ENCODE results near the gene DTX2. TPM values are rescaled to one million over a fixed set of nuclear protein-coding genes. Genes with fewer than 3 reads are reported as not detected.
"Not testable (repeated sequence)": the region's sequence is repeated elsewhere in the genome, so short reads cannot be mapped to it uniquely, and the experiment has no call there.

Gene DTX2
- total RNA-seq, 1 donor from 2014 or later = 23.3 TPM

DNA sequence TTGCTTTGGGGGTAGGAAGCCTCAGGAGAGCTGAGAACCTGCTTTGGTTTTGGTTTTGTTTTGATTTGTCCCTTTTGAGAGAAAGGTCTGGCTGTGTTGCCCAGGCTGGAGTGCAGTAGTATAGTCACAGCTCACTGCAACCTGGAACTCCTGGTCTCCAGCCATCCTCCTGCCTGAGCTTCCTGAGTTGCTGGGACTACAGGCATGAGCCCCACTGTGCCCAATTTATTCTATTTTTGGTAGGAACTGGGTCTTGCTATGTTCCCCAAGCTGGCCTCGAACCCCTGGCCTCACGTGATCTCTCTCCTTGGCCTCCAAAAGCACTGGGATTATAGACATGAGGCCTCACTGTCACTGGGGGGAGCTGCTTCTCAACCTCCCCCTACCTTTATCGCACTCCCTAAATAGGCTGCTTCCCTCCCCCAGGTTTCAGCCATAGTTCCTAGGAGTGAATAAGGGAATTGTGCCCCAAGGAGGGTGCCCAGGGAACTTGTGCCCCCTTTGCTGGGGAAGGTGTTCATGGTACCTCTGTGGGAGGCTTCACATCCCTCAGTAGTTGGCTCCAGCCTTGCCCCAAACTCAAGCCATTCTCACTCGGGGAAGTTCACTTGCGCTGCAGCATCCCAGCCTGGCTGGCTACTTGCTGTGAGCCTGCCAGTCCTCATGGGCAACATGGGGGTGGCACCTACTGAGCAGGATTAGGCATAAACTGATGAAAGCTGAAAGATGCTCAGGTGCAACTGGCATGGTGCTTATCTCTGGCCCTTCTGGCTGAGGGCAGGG is 18.7 kb upstream of the DTX2 start:
- not testable (repeated sequence) for DNase-seq; H3K9me3 Mint-ChIP-seq (ENCODE audit: unreplicated experiment); H3K36me3 Mint-ChIP-seq (ENCODE audit: unreplicated experiment); H3K27ac Mint-ChIP-seq (ENCODE audit: unreplicated experiment); H3K4me1 Mint-ChIP-seq (ENCODE audit: low read depth, unreplicated experiment); H3K27me3 Mint-ChIP-seq (ENCODE audit: unreplicated experiment); H3K4me3 Mint-ChIP-seq (ENCODE audit: unreplicated experiment)

GRCh38 chr7:76443846-76444245 is 17.7 kb upstream of the DTX2 start:
- H3K4me1 Mint-ChIP-seq (ENCODE audit: low read depth, unreplicated experiment); H3K27me3 Mint-ChIP-seq (ENCODE audit: unreplicated experiment); H3K9me3 Mint-ChIP-seq (ENCODE audit: unreplicated experiment); H3K36me3 Mint-ChIP-seq (ENCODE audit: unreplicated experiment); DNase-seq; H3K4me3 Mint-ChIP-seq (ENCODE audit: unreplicated experiment); H3K27ac Mint-ChIP-seq (ENCODE audit: unreplicated experiment): not testable (repeated sequence)

GRCh38 chr7:76445577-76446008 is 15.9 kb upstream of the DTX2 start:
- H3K27ac Mint-ChIP-seq (ENCODE audit: unreplicated experiment); DNase-seq: not testable (repeated sequence)

GRCh38 chr7:76457017-76457416 is 4.5 kb upstream of the DTX2 start:
- H3K4me1 Mint-ChIP-seq (ENCODE audit: low read depth, unreplicated experiment); H3K36me3 Mint-ChIP-seq (ENCODE audit: unreplicated experiment); H3K4me3 Mint-ChIP-seq (ENCODE audit: unreplicated experiment): not testable (repeated sequence)

More at GRCh38 chr7:76445577-76446008, 15.9 kb upstream of the DTX2 start:
- not testable (repeated sequence) for H3K4me1 Mint-ChIP-seq (ENCODE audit: low read depth, unreplicated experiment); H3K27me3 Mint-ChIP-seq (ENCODE audit: unreplicated experiment); H3K4me3 Mint-ChIP-seq (ENCODE audit: unreplicated experiment); H3K36me3 Mint-ChIP-seq (ENCODE audit: unreplicated experiment); H3K9me3 Mint-ChIP-seq (ENCODE audit: unreplicated experiment)

GRCh38 chr7:76458504-76458903 is 3.0 kb upstream of the DTX2 start:
- H3K36me3 Mint-ChIP-seq (ENCODE audit: unreplicated experiment); H3K27me3 Mint-ChIP-seq (ENCODE audit: unreplicated experiment); H3K4me1 Mint-ChIP-seq (ENCODE audit: low read depth, unreplicated experiment); H3K9me3 Mint-ChIP-seq (ENCODE audit: unreplicated experiment); DNase-seq; H3K4me3 Mint-ChIP-seq (ENCODE audit: unreplicated experiment); H3K27ac Mint-ChIP-seq (ENCODE audit: unreplicated experiment): not testable (repeated sequence)

More at GRCh38 chr7:76457017-76457416, 4.5 kb upstream of the DTX2 start:
- H3K27ac Mint-ChIP-seq (ENCODE audit: unreplicated experiment); H3K9me3 Mint-ChIP-seq (ENCODE audit: unreplicated experiment); DNase-seq; H3K27me3 Mint-ChIP-seq (ENCODE audit: unreplicated experiment): not testable (repeated sequence)

GRCh38 chr7:76460767-76461166 is 742 bp upstream of the DTX2 start:
- not testable (repeated sequence) for H3K4me1 Mint-ChIP-seq (ENCODE audit: low read depth, unreplicated experiment); H3K9me3 Mint-ChIP-seq (ENCODE audit: unreplicated experiment); H3K4me3 Mint-ChIP-seq (ENCODE audit: unreplicated experiment); H3K36me3 Mint-ChIP-seq (ENCODE audit: unreplicated experiment); DNase-seq; H3K27ac Mint-ChIP-seq (ENCODE audit: unreplicated experiment); H3K27me3 Mint-ChIP-seq (ENCODE audit: unreplicated experiment)

DNA sequence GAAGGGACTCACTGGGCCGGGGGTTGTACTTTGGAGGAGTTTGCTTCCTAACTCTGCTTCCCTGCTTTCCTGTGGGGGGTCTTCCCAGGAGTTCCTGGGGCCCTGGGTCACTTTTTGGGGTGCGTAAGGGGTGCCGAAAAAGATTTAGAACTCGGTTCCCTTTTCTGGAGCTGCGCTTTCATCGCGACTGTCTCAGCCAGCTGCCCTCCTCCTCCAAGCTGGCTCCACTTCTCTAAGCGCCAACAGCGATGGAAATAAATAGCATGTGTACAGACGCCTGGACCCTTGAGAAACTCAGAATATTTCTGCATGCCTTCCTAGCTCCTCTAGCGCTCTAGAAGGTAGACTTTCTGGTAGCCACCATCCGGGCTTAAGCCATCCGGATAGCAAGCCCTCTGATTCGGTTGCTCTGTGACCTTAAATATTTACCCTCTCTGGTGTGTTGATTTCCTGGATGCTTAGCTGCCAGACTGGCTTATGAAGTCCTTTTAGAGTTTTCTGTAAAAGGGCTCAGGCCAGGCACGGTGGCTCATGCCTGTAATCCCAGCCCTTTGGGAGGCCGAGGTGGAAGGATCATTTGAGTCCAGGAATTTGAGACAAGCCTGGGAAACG is 868 bp downstream of the DTX2 start:
- H3K36me3 Mint-ChIP-seq (ENCODE audit: unreplicated experiment); H3K4me3 Mint-ChIP-seq (ENCODE audit: unreplicated experiment); H3K4me1 Mint-ChIP-seq (ENCODE audit: low read depth, unreplicated experiment); H3K27ac Mint-ChIP-seq (ENCODE audit: unreplicated experiment); DNase-seq; H3K27me3 Mint-ChIP-seq (ENCODE audit: unreplicated experiment); H3K9me3 Mint-ChIP-seq (ENCODE audit: unreplicated experiment): not testable (repeated sequence)

DNA sequence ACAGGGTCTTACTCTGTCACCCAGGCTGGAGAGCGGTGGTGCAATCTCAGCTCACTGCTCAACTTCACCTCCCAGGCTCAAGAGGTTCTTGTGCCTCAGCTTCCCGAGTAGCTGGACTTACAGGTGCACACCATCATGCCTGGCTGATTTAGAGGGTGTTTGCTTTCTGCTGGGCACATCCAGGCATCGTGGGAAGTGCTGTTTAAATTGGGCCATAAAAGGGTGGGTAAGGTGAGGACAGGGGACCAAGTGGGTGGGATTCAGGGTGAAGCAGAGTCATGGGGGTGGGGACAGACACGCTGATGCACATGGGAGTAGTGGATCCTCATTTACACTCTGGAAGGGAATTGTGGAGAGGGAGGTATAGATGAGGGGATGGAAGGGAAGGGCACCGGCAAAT is 3.5 kb downstream of the DTX2 start:
- not testable (repeated sequence) for H3K9me3 Mint-ChIP-seq (ENCODE audit: unreplicated experiment); DNase-seq; H3K4me3 Mint-ChIP-seq (ENCODE audit: unreplicated experiment); H3K4me1 Mint-ChIP-seq (ENCODE audit: low read depth, unreplicated experiment); H3K27me3 Mint-ChIP-seq (ENCODE audit: unreplicated experiment); H3K27ac Mint-ChIP-seq (ENCODE audit: unreplicated experiment); H3K36me3 Mint-ChIP-seq (ENCODE audit: unreplicated experiment)

DNA sequence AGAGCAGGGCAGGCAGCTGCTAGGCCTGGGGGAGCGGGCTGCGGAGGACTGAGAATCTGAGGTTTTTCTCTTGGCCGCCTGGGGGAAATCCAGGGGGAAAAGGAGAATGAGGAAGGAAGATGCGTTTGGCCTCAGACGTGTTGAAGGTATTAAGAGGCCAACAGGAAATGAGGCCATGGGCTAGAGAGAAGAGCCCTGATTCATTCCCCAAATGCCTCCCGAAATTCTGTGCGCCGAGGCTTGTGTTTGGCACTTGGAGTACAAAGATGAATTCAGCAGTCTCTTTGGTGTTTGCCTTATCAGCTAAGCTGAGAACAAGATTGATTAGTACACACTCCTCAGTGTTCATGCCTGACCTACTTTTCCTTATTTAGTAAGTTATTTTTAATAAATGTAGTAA is 4.4 kb downstream of the DTX2 start:
- H3K4me3 Mint-ChIP-seq (ENCODE audit: unreplicated experiment); DNase-seq; H3K4me1 Mint-ChIP-seq (ENCODE audit: low read depth, unreplicated experiment); H3K27me3 Mint-ChIP-seq (ENCODE audit: unreplicated experiment); H3K27ac Mint-ChIP-seq (ENCODE audit: unreplicated experiment); H3K9me3 Mint-ChIP-seq (ENCODE audit: unreplicated experiment); H3K36me3 Mint-ChIP-seq (ENCODE audit: unreplicated experiment): not testable (repeated sequence)

GRCh38 chr7:76467743-76468404 is 6.4 kb downstream of the DTX2 start:
- not testable (repeated sequence) for H3K9me3 Mint-ChIP-seq (ENCODE audit: unreplicated experiment); H3K27me3 Mint-ChIP-seq (ENCODE audit: unreplicated experiment); H3K4me1 Mint-ChIP-seq (ENCODE audit: low read depth, unreplicated experiment); H3K4me3 Mint-ChIP-seq (ENCODE audit: unreplicated experiment); H3K27ac Mint-ChIP-seq (ENCODE audit: unreplicated experiment); H3K36me3 Mint-ChIP-seq (ENCODE audit: unreplicated experiment); DNase-seq

GRCh38 chr7:76471556-76472221 is 10.2 kb downstream of the DTX2 start:
- H3K9me3 Mint-ChIP-seq (ENCODE audit: unreplicated experiment); H3K4me3 Mint-ChIP-seq (ENCODE audit: unreplicated experiment); DNase-seq; H3K36me3 Mint-ChIP-seq (ENCODE audit: unreplicated experiment); H3K27ac Mint-ChIP-seq (ENCODE audit: unreplicated experiment); H3K4me1 Mint-ChIP-seq (ENCODE audit: low read depth, unreplicated experiment); H3K27me3 Mint-ChIP-seq (ENCODE audit: unreplicated experiment): not testable (repeated sequence)

DNA sequence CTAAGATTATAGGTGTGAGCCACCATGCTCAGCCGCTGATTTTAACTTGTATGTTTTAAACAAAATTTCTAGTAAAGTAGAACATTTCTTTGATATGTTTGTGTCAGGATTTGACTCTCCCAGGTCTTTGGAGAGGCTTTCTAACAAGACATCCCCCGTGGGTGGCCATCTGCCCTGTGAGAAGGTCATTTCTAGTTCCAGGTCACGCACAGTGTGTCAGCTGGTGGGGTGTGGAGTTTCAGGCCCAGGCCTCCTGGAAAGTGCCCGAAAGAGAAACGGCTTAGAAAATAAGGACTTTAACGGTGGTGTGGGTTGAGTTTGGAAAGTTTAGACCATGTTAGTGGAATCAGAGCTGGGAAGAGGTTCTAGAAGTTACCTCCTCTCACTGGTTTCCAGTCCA is 11.6 kb downstream of the DTX2 start:
- not testable (repeated sequence) for H3K36me3 Mint-ChIP-seq (ENCODE audit: unreplicated experiment); H3K4me3 Mint-ChIP-seq (ENCODE audit: unreplicated experiment); DNase-seq; H3K9me3 Mint-ChIP-seq (ENCODE audit: unreplicated experiment); H3K27me3 Mint-ChIP-seq (ENCODE audit: unreplicated experiment); H3K27ac Mint-ChIP-seq (ENCODE audit: unreplicated experiment); H3K4me1 Mint-ChIP-seq (ENCODE audit: low read depth, unreplicated experiment)
